Esophagus muscularis mucosa (tissue), 4 donors: ENCODE data around the gene SGTA.

Source experiments
- CTCF ChIP-seq, 3 experiments: fragments of 200-600 bp in 2 of 3; fragments of 450-650 bp in 1 of 3; sonication (generic) in 2 of 3; IDR thresholded peaks; one replicate each; pipeline ENCODE4 v1.5.1; 2017 to 2019; ENCODE audit warnings: antibody characterized with exemption in 3 of 3, mild to moderate bottlenecking in 2 of 3, moderate library complexity in 1 of 3
- EP300 ChIP-seq: sonication (generic); formaldehyde crosslinking; IDR thresholded peaks from one replicate; pipeline ENCODE4 v1.6.1; 2017; ENCODE audit warnings: antibody characterized with exemption
- POLR2A ChIP-seq: fragments of 450-650 bp; IDR thresholded peaks from one replicate; pipeline ENCODE4 v1.6.1; 2017; ENCODE audit warnings: antibody characterized with exemption, moderate library complexity, mild to moderate bottlenecking, low read depth
- POLR2AphosphoS5 ChIP-seq, 2 donors: sonication (generic); formaldehyde crosslinking; IDR thresholded peaks; one replicate each; pipeline ENCODE4 v1.6.1; 2017; ENCODE audit warnings: antibody characterized with exemption in 2 of 2

DNA sequence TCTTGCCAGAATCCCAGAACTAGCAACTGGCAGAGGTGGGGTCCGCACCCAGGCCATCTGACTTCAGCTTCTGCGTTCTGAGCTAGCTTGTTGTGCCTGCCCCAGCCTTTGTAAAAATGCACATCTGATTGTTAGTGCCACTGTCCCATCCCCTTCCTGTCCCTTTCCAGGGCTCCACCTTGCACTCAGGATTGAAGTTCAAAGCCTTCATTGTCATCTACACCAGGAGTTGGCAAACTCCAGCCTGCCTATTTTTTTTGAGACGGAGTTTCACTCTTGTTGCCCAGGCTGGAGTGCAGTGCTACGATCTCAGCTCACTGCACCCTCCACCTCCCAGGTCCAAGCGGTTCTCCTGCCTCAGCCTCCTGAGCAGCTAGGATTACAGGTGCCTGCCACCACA is 5.2 kb upstream of the SGTA start:
- TF ChIP-seq CTCF (IDR thresholded peaks at IDR 0.05) = no peak
- no peak for TF ChIP-seq POLR2A
- TF ChIP-seq POLR2AphosphoS5 (IDR thresholded peaks at IDR 0.05) = no peak
- no peak for TF ChIP-seq EP300
